ENCODE measurements around the gene NUPR1.

DNA sequence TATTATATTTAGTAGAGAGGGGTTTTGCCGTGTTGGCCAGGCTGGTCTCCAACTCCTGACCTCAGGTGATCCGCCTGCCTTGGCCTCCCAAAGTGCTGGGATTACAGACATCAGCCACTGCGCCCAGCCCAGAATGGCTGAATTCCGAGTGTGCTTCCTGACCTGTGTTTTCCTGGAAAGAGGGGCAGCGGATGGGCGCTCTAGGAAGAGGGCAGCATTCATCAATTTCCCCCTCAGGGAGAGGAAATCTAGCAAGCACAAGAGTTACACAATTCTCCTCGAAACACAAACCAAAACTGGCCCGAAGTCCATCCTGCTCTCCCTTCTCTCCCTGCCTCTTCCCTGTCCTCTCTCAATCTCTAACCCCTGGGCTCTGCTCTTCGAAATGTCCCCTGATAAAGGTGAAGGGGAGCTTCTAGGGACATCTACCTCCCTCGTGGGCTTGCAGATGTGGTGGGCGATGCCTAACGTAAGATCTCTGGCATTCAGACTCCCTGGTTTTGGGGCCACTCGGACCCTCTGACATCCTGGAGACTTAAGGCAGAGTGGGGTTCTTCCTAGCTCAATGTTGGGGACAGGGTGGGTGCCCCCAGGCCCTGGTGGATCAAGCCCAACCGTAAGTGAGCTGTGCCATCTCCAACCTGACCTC, 33.2 kb downstream of the NUPR1 start:
- TF ChIP-seq, protein P1, sequence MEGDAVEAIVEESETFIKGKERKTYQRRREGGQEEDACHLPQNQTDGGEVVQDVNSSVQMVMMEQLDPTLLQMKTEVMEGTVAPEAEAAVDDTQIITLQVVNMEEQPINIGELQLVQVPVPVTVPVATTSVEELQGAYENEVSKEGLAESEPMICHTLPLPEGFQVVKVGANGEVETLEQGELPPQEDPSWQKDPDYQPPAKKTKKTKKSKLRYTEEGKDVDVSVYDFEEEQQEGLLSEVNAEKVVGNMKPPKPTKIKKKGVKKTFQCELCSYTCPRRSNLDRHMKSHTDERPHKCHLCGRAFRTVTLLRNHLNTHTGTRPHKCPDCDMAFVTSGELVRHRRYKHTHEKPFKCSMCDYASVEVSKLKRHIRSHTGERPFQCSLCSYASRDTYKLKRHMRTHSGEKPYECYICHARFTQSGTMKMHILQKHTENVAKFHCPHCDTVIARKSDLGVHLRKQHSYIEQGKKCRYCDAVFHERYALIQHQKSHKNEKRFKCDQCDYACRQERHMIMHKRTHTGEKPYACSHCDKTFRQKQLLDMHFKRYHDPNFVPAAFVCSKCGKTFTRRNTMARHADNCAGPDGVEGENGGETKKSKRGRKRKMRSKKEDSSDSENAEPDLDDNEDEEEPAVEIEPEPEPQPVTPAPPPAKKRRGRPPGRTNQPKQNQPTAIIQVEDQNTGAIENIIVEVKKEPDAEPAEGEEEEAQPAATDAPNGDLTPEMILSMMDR (IDR thresholded peaks at IDR 0.05; ENCODE audit: low read length): no peak
- no peak for TF ChIP-seq EZH2 (optimal IDR thresholded peaks at IDR 0.05; ENCODE audit: low read depth, low read length)

All from MM.1S (cell line).